Loucy (cell line): Measurements from ENCODE around the gene ERFE.

ENCODE experiments used
- EZH2phosphoT487 ChIP-seq: fragments of 200-600 bp; IDR thresholded peaks from 2 replicates; pipeline ENCODE4 v1.6.1; 2018; ENCODE audit warnings: antibody characterized with exemption, mild to moderate bottlenecking, moderate library complexity, borderline replicate concordance
- TF ChIP-seq, protein P1 (sequence below): fragments of 200-600 bp; sonication (generic); conservative IDR thresholded peaks from 2 replicates; pipeline ENCODE4 v1.5.1; 2014; ENCODE audit warnings: mild to moderate bottlenecking, antibody characterized with exemption, low read length

DNA sequence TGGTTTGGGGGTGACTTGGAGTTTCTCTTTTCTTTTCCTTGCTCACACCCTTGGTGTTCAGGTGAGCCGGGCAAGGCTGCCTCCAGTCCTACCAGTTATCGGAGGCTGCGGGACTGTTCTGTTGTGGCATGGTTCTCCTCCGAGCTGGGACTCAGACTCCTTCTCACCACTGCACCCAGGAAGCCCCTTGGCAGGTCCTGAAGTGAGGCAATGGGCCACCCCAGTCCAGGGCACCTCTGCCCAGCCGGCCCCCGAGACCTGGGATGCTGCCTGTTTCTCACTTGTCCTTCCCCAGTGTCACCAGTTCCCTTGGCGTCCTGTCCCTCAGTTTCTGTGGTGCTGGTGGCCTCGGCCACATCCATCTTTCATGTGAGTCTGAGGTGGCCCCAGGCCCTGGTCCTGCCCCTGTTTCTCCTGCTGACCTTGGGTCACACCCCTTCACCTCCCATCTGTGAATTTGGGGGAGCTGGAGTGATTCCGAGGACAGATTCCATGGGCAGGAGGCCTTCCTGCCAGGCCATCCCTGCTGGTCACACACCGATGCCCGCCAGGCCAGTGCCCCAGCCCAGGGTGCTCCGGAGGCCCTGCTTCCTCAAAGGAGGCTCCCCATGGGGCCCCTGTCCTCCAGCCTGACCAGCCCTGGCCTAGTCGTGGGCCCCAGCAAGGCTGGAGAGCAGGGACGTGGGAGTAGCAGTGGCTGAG lies 26.9 kb upstream of the ERFE start:
- TF ChIP-seq, protein P1, sequence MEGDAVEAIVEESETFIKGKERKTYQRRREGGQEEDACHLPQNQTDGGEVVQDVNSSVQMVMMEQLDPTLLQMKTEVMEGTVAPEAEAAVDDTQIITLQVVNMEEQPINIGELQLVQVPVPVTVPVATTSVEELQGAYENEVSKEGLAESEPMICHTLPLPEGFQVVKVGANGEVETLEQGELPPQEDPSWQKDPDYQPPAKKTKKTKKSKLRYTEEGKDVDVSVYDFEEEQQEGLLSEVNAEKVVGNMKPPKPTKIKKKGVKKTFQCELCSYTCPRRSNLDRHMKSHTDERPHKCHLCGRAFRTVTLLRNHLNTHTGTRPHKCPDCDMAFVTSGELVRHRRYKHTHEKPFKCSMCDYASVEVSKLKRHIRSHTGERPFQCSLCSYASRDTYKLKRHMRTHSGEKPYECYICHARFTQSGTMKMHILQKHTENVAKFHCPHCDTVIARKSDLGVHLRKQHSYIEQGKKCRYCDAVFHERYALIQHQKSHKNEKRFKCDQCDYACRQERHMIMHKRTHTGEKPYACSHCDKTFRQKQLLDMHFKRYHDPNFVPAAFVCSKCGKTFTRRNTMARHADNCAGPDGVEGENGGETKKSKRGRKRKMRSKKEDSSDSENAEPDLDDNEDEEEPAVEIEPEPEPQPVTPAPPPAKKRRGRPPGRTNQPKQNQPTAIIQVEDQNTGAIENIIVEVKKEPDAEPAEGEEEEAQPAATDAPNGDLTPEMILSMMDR = no peak
- TF ChIP-seq EZH2phosphoT487 = no peak
